GM12878 (cell line): ENCODE results near the gene AIDA. TPM values are rescaled to one million over a fixed set of nuclear protein-coding genes. Genes with fewer than 3 reads are reported as not detected.

Experiments
- ATAC-seq: fragments of 200-7000 bp; cut with Tn5 transposase; 3 replicates; pipeline ENCODE4 v1.9.1; 2020; ENCODE audit warnings: mild to moderate bottlenecking, moderate library complexity
- BruUV-seq: library from RNA; stranded (reverse); fragments of 400-500 nt; replicated peaks from 2 replicates; lab custom pipeline; 2021; lab: Mats Ljungman, UMichigan
- CTCF ChIA-PET: fragments of 300-600 bp; sonication (Branson Sonifier 250); formaldehyde crosslinking; extraction: SDS; loops from one replicate; lab custom pipeline; 2021; ENCODE audit warnings: inconsistent platforms; lab: Yijun Ruan, JAX
- POLR2A ChIA-PET: fragments of 350-600 bp; formaldehyde crosslinking; extraction: SDS; loops from one replicate; lab custom pipeline; 2021; ENCODE audit warnings: inconsistent platforms; lab: Charles Lee
- RAD21 ChIA-PET: fragments of 300-600 bp; sonication (Branson Sonifier 250); formaldehyde crosslinking; loops from one replicate; lab custom pipeline; 2023; ENCODE audit warnings: antibody characterized with exemption; ENCODE audit not compliant: unreplicated experiment; lab: Charles Lee
- SMC1A ChIA-PET: fragments of 300-600 bp; sonication (Branson Sonifier 250); formaldehyde crosslinking; loops from one replicate; lab custom pipeline; 2023; ENCODE audit not compliant: unreplicated experiment, uncharacterized antibody; lab: Charles Lee
- DNase-seq: peaks from one replicate; pipeline ENCODE4 v3.0.0-alpha.2; 2011; ENCODE audit warnings: low read depth, low spot score
- FAIRE-seq: peaks from 3 replicates; lab custom pipeline; 2011; peaks lifted over from hg19 to GRCh38; lab: Jason Lieb, UNC
- H2AFZ ChIP-seq: 2 replicates; pipeline ENCODE4 v1.6.0; 2011; ENCODE audit warnings: low read depth, low read length, control low read depth; ENCODE audit not compliant: control insufficient read depth
- H3K27ac ChIP-seq: 2 replicates; pipeline ENCODE4 v1.5.1; 2011; ENCODE audit warnings: control low read depth; ENCODE audit not compliant: control insufficient read depth, insufficient read depth
- H3K27me3 ChIP-seq, 2 experiments: replicated peaks in 1 of 2; 2 replicates each; pipeline versions ENCODE4 v1.6.0 to v1.6.1; 2011; ENCODE audit warnings: low read length in 1 of 2; ENCODE audit not compliant: control insufficient read depth in 2 of 2, insufficient read depth in 2 of 2
- H3K36me3 ChIP-seq, 2 experiments: 2 replicates each; pipeline ENCODE4 v1.5.1; 2011; ENCODE audit warnings: low read length in 1 of 2; ENCODE audit not compliant: control insufficient read depth in 2 of 2, insufficient read depth in 2 of 2
- H3K4me1 ChIP-seq: 2 replicates; pipeline ENCODE4 v1.6.1; 2011; ENCODE audit warnings: mild to moderate bottlenecking, low read length, moderate library complexity, mixed read lengths; ENCODE audit not compliant: control insufficient read depth, insufficient read depth
- H3K4me2 ChIP-seq: 2 replicates; pipeline ENCODE4 v1.6.0; 2011; ENCODE audit warnings: control low read depth; ENCODE audit not compliant: control insufficient read depth, insufficient read depth
- H3K4me3 ChIP-seq: fragments of 200-600 bp; sonication (generic); 2 replicates; pipeline ENCODE4 v1.5.1; 2016
- H3K79me2 ChIP-seq: 2 replicates; pipeline ENCODE4 v1.6.0; 2011; ENCODE audit warnings: low read length; ENCODE audit not compliant: control insufficient read depth, insufficient read depth
- H3K9ac ChIP-seq: 2 replicates; pipeline ENCODE4 v1.8.0; 2011; ENCODE audit warnings: low read length, control low read depth, mixed read lengths; ENCODE audit not compliant: control insufficient read depth, insufficient read depth
- H3K9me3 ChIP-seq: replicated peaks from 3 replicates; pipeline ENCODE4 v1.5.1; 2011; ENCODE audit warnings: mild to moderate bottlenecking, low read length; ENCODE audit not compliant: control insufficient read depth, insufficient read depth
- H4K20me1 ChIP-seq: 2 replicates; pipeline ENCODE4 v1.6.0; 2011; ENCODE audit not compliant: control insufficient read depth, insufficient read depth
- CBX5 ChIP-seq: sonication (generic); IDR thresholded peaks from 2 replicates; pipeline ENCODE4 v1.6.1; 2016; ENCODE audit warnings: low read depth, moderate library complexity, mild to moderate bottlenecking, inconsistent platforms
- HDGF ChIP-seq: fragments of 450-650 bp; IDR thresholded peaks from 2 replicates; pipeline ENCODE4 v1.6.1; 2016; ENCODE audit warnings: antibody characterized with exemption
- SMAD5 ChIP-seq: IDR thresholded peaks from 2 replicates; pipeline ENCODE4 v1.6.1; 2016; ENCODE audit warnings: antibody characterized with exemption, low read depth
- TCF7 ChIP-seq: IDR thresholded peaks from 2 replicates; pipeline ENCODE4 v1.6.1; 2014; ENCODE audit warnings: antibody characterized with exemption, borderline replicate concordance
- YBX1 ChIP-seq: fragments of 450-650 bp; IDR thresholded peaks from 2 replicates; pipeline ENCODE4 v1.6.1; 2016; ENCODE audit warnings: antibody characterized with exemption
- ZNF687 ChIP-seq: fragments of 450-650 bp; IDR thresholded peaks from 2 replicates; pipeline ENCODE4 v1.6.1; 2017; ENCODE audit warnings: mild to moderate bottlenecking, moderate library complexity
- WGBS: methylation state at CpG from one replicate; pipeline ENCODE4 v1.1.6; 2016; ENCODE audit warnings: low lambda C conversion rate; ENCODE audit not compliant: insufficient replicate concordance, insufficient coverage; ENCODE audit errors: missing lambda C conversion rate; 5-methylcytosine and 5-hydroxymethylcytosine counted together
- in situ Hi-C: fragments of 300-500 bp; cut with MboI; formaldehyde crosslinking; loops from 9 replicates; pipeline ENCODE4 v1.14.3; 2018; ENCODE audit warnings: mixed read lengths
- intact Hi-C: fragments of 100-400 bp; cut with micrococcal nuclease; formaldehyde crosslinking; loops from one replicate; pipeline ENCODE4 v1.14.2; 2022; ENCODE audit not compliant: unreplicated experiment
- polyA plus RNA-seq, 11 experiments: library from polyadenylated mRNA; depleted of rRNA in 4 of 11; unstranded in 6 of 11; stranded (reverse) in 5 of 11; fragments of >200 nt; fragmentation: Nextera tagmentation in 4 of 11; fragmentation: Illumina TruSeq in 1 of 11; extraction: Ambion mirVana in 4 of 11; extraction: Trizol in 1 of 11; gene quantifications; 1 replicate in 1 of 11; 2 replicates in 10 of 11; pipeline versions ENCODE4 v1.2.1 to v1.2.3, GENCODE V29; 2011 to 2016; ENCODE audit warnings: inconsistent platforms in 2 of 11, missing spikeins in 2 of 11, low read depth in 1 of 11
- total RNA-seq, 4 experiments: library from RNA; depleted of rRNA in 3 of 4; stranded (reverse); fragments of >200 nt in 3 of 4; fragmentation: Illumina TruSeq in 1 of 4; extraction: Trizol in 1 of 4; gene quantifications; 2 replicates each; pipeline versions ENCODE4 v1.2.1 to v1.2.3, GENCODE V29; 2013 to 2021
- TF ChIP-seq, protein P1 (sequence below): IDR thresholded peaks from 2 replicates; pipeline ENCODE4 v1.6.1; 2012; ENCODE audit warnings: mild to moderate bottlenecking, low read depth, low read length

AIDA gene
- total and polyA plus RNA-seq, 10 of the 15 experiments (the other 5 are each of a cell fraction or from before 2014, with no cell fraction given), result 8.9 to 43.1 (median 19.2) TPM

DNA sequence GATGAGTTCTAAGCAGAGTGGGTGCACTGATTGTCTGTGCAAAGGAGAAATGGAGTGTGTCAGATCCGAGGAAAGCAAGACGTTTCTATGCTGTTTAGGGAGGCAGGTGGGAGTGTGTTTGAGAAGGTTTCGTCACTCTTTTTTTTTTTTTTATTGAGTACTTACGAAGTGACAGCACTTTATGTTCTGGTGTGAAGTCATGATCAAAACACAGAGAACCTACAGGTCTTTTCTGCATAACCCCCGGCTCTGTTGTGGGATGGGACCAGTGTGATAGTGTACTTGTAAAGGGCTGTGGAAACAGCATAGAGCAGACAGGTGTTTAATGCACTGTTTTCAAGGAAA is 67.7 kb downstream of the AIDA start:
- no peak for FAIRE-seq
- Histone ChIP-seq H3K27ac (peak overlapping the region; percentile 91), H3K4me2 (peak overlapping the region; percentile 91), H4K20me1 (no peaks in the 10 kb centered on the region), H3K9ac (peak overlapping the region; percentile 92), H3K4me3 (peak overlapping the region; percentile 92), H3K79me2 (peaks cover 18% of the 10 kb centered on the region), H3K9me3 (no peaks in the 10 kb centered on the region), H2AFZ (peak overlapping the region; percentile 94), H3K36me3 (peaks cover under 1 to 1% of the 10 kb centered on the region in 2 experiments; a peak in 1 of 4 replicates), H3K4me1 (0 out of 2 replicates have a peak, but pooled peaks cover 4% of the 10 kb centered on the region), H3K27me3 (no peaks in the 10 kb centered on the region)
- ChIA-PET RAD21 (interaction anchor here (0.8 to 2.7 kb wide), 6 partner anchors 8 to 179 kb away, joined by 3 to 12 read pairs (median 6); partner anchors contain the start of genes AIDA, BROX and TAF1A), CTCF (interaction anchor here (1.0 to 3.6 kb wide), 6 partner anchors 10 to 479 kb away, joined by 3 to 21 read pairs (median 7); no protein-coding TSS in a partner anchor), SMC1A (interaction anchor here (0.7 to 3.8 kb wide), 10 partner anchors 8 to 180 kb away, joined by 3 to 23 read pairs (median 6); no protein-coding TSS in a partner anchor), POLR2A (interaction anchor here (0.6 to 2.4 kb wide), 6 partner anchors 8 to 68 kb away, joined by 3 to 19 read pairs (median 5); partner anchors contain the start of genes AIDA, BROX and TAF1A)
- in situ Hi-C loops (no loop called here), intact Hi-C loops (loop anchor here (5.0 kb wide), 1 partner anchor 68 kb away; the partner anchor contains the start of genes AIDA and BROX)
- BruUV-seq, result TSS peak; percentile 78
- DNase-seq, result no peak
- peak; percentile 9; the same call in 2 of the 3 replicates for ATAC-seq
- no peak for TF ChIP-seq TCF7
- no peak for TF ChIP-seq ZNF687
- 0 out of 2 replicates have a peak, but pooled peaks have one; percentile 0 for TF ChIP-seq SMAD5
- no peak for TF ChIP-seq YBX1
- TF ChIP-seq, protein P1, sequence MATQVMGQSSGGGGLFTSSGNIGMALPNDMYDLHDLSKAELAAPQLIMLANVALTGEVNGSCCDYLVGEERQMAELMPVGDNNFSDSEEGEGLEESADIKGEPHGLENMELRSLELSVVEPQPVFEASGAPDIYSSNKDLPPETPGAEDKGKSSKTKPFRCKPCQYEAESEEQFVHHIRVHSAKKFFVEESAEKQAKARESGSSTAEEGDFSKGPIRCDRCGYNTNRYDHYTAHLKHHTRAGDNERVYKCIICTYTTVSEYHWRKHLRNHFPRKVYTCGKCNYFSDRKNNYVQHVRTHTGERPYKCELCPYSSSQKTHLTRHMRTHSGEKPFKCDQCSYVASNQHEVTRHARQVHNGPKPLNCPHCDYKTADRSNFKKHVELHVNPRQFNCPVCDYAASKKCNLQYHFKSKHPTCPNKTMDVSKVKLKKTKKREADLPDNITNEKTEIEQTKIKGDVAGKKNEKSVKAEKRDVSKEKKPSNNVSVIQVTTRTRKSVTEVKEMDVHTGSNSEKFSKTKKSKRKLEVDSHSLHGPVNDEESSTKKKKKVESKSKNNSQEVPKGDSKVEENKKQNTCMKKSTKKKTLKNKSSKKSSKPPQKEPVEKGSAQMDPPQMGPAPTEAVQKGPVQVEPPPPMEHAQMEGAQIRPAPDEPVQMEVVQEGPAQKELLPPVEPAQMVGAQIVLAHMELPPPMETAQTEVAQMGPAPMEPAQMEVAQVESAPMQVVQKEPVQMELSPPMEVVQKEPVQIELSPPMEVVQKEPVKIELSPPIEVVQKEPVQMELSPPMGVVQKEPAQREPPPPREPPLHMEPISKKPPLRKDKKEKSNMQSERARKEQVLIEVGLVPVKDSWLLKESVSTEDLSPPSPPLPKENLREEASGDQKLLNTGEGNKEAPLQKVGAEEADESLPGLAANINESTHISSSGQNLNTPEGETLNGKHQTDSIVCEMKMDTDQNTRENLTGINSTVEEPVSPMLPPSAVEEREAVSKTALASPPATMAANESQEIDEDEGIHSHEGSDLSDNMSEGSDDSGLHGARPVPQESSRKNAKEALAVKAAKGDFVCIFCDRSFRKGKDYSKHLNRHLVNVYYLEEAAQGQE, result no peak
- TF ChIP-seq CBX5, result no peak
- TF ChIP-seq HDGF, result no peak
- 3% methylated on average over 5 of the region's 5 CpGs for WGBS
